SJCRH30 (cell line): Measurements from ENCODE around the gene RPL18. TPM values are rescaled to one million over a fixed set of nuclear protein-coding genes. Genes with fewer than 3 reads are reported as not detected.
"Not testable (repeated sequence)": the region's sequence is repeated elsewhere in the genome, so short reads cannot be mapped to it uniquely, and the experiment has no call there.

Experiments used
- DNase-seq, 2 experiments: peaks; one replicate each; pipeline ENCODE4 v3.0.0-alpha.2; 2015 to 2020
- H3K27ac ChIP-seq: fragments of 250-450 bp; sonication (Bioruptor Pico); 2 replicates; pipeline ENCODE4 v1.5.1; 2020; ENCODE audit warnings: mild to moderate bottlenecking, moderate library complexity
- H3K27me3 ChIP-seq: fragments of 250-450 bp; sonication (Bioruptor Pico); 2 replicates; pipeline ENCODE4 v1.5.1; 2020; ENCODE audit warnings: mild to moderate bottlenecking, moderate library complexity
- H3K36me3 ChIP-seq: fragments of 250-450 bp; sonication (Bioruptor Pico); 2 replicates; pipeline ENCODE4 v1.5.1; 2020; ENCODE audit warnings: mild to moderate bottlenecking, moderate library complexity
- H3K4me1 ChIP-seq: fragments of 250-450 bp; sonication (Bioruptor Pico); 2 replicates; pipeline ENCODE4 v1.5.1; 2020; ENCODE audit warnings: mild to moderate bottlenecking, moderate library complexity
- H3K4me3 ChIP-seq: fragments of 250-450 bp; sonication (Bioruptor Pico); 2 replicates; pipeline ENCODE4 v1.5.1; 2020; ENCODE audit warnings: mild to moderate bottlenecking, moderate library complexity
- H3K9me3 ChIP-seq: fragments of 250-450 bp; sonication (Bioruptor Pico); replicated peaks from 2 replicates; pipeline ENCODE4 v1.5.1; 2020; ENCODE audit warnings: mild to moderate bottlenecking, moderate library complexity
- total RNA-seq: library from RNA; depleted of rRNA; stranded (reverse); fragments of >200 nt; shearing (Covaris generic); gene quantifications from 2 replicates; pipeline ENCODE4 v1.2.3, GENCODE V29; 2014

Gene RPL18
- total RNA-seq, 1 experiment from 2014 or later, result 1,609 TPM

- H3K27me3 ChIP-seq, result peaks cover 8% of the 10 kb centered on the region; the same call in 1 of the 2 replicates
- no peaks in the 10 kb centered on the region for H3K4me1 ChIP-seq
- H3K9me3 ChIP-seq, result no peaks in the 10 kb centered on the region
- no peaks in the 10 kb centered on the region for H3K36me3 ChIP-seq
- H3K27ac ChIP-seq, result no peak overlapping the region
- DNase-seq, result no peak
- H3K4me3 ChIP-seq, result no peak overlapping the region
These were observed 18.1 kb downstream of the RPL18 start for GRCh38 chr19:48600679-48601417.

GRCh38 chr19:48598996-48599700 lies 19.8 kb downstream of the RPL18 start:
- H3K4me1 ChIP-seq, result no peaks in the 10 kb centered on the region
- H3K27me3 ChIP-seq, result peaks cover 8% of the 10 kb centered on the region; the same call in 1 of the 2 replicates
- H3K36me3 ChIP-seq, result no peaks in the 10 kb centered on the region
- DNase-seq, result no peak
- H3K4me3 ChIP-seq, result no peak overlapping the region
- H3K9me3 ChIP-seq, result no peaks in the 10 kb centered on the region
- H3K27ac ChIP-seq, result no peak overlapping the region

GRCh38 chr19:48596679-48597465 lies 22.1 kb downstream of the RPL18 start:
- H3K4me3 ChIP-seq, result no peak overlapping the region
- no peaks in the 10 kb centered on the region for H3K36me3 ChIP-seq
- no peaks in the 10 kb centered on the region for H3K4me1 ChIP-seq
- H3K27ac ChIP-seq, result no peak overlapping the region
- no peak for DNase-seq
- H3K9me3 ChIP-seq, result no peaks in the 10 kb centered on the region
- H3K27me3 ChIP-seq, result peaks cover 8% of the 10 kb centered on the region; the same call in 1 of the 2 replicates

GRCh38 chr19:48596237-48596636 lies 22.7 kb downstream of the RPL18 start:
- H3K36me3 ChIP-seq, result no peaks in the 10 kb centered on the region

GRCh38 chr19:48595833-48596232 lies 23.1 kb downstream of the RPL18 start:
- Histone ChIP-seq H3K4me3 (no peak overlapping the region), H3K4me1 (no peaks in the 10 kb centered on the region), H3K36me3 (no peaks in the 10 kb centered on the region), H3K27me3 (peaks cover 8% of the 10 kb centered on the region; the same call in 1 of the 2 replicates), H3K27ac (no peak overlapping the region), H3K9me3 (no peaks in the 10 kb centered on the region)
- no peak for DNase-seq

More at GRCh38 chr19:48596237-48596636, 22.7 kb downstream of the RPL18 start:
- H3K27ac ChIP-seq, result no peak overlapping the region
- no peak for DNase-seq
- no peaks in the 10 kb centered on the region for H3K4me1 ChIP-seq
- H3K9me3 ChIP-seq, result no peaks in the 10 kb centered on the region
- peaks cover 8% of the 10 kb centered on the region; the same call in 1 of the 2 replicates for H3K27me3 ChIP-seq
- no peak overlapping the region for H3K4me3 ChIP-seq

- H3K9me3 ChIP-seq, result no peaks in the 10 kb centered on the region
- DNase-seq, result no peak
- no peak overlapping the region for H3K27ac ChIP-seq
- no peaks in the 10 kb centered on the region for H3K4me1 ChIP-seq
- peaks cover 8% of the 10 kb centered on the region; the same call in 1 of the 2 replicates for H3K27me3 ChIP-seq
- no peak overlapping the region for H3K4me3 ChIP-seq
- H3K36me3 ChIP-seq, result no peaks in the 10 kb centered on the region
These were observed 23.8 kb downstream of the RPL18 start for GRCh38 chr19:48595171-48595570.

GRCh38 chr19:48591021-48591420 lies 28.0 kb downstream of the RPL18 start:
- peaks cover 4% of the 10 kb centered on the region; the same call in 1 of the 2 replicates for H3K27me3 ChIP-seq
- DNase-seq, result no peak
- H3K36me3 ChIP-seq, result no peaks in the 10 kb centered on the region
- no peak overlapping the region for H3K4me3 ChIP-seq
- H3K9me3 ChIP-seq, result no peaks in the 10 kb centered on the region
- no peaks in the 10 kb centered on the region; the same call in 1 of the 2 replicates for H3K4me1 ChIP-seq
- no peak overlapping the region for H3K27ac ChIP-seq

GRCh38 chr19:48588670-48589401 lies 30.1 kb downstream of the RPL18 start:
- Histone ChIP-seq H3K4me1 (no peaks in the 10 kb centered on the region; the same call in 1 of the 2 replicates), H3K4me3 (peak overlapping the region; percentile 42), H3K27ac (no peak overlapping the region), H3K36me3 (no peaks in the 10 kb centered on the region), H3K27me3 (peaks cover 4% of the 10 kb centered on the region; the same call in 1 of the 2 replicates), H3K9me3 (no peaks in the 10 kb centered on the region)
- peak; percentile 85 to 89 for DNase-seq

GRCh38 chr19:48587387-48587786 lies 31.6 kb downstream of the RPL18 start:
- no peak for DNase-seq
- H3K27ac ChIP-seq, result no peak overlapping the region
- H3K9me3 ChIP-seq, result no peaks in the 10 kb centered on the region
- H3K4me3 ChIP-seq, result no peak overlapping the region
- no peaks in the 10 kb centered on the region for H3K36me3 ChIP-seq
- peaks cover 4% of the 10 kb centered on the region; the same call in 1 of the 2 replicates for H3K27me3 ChIP-seq
- H3K4me1 ChIP-seq, result no peaks in the 10 kb centered on the region; the same call in 1 of the 2 replicates

- Histone ChIP-seq H3K4me1 (no peaks in the 10 kb centered on the region), H3K36me3 (no peaks in the 10 kb centered on the region), H3K9me3 (no peaks in the 10 kb centered on the region), H3K27ac (no peak overlapping the region), H3K27me3 (no peaks in the 10 kb centered on the region), H3K4me3 (no peak overlapping the region)
- no peak for DNase-seq
These were observed 36.8 kb downstream of the RPL18 start for GRCh38 chr19:48582168-48582567.

- no peaks in the 10 kb centered on the region for H3K27me3 ChIP-seq
- no peaks in the 10 kb centered on the region for H3K9me3 ChIP-seq
- no peaks in the 10 kb centered on the region for H3K36me3 ChIP-seq
- H3K4me3 ChIP-seq, result no peak overlapping the region
- H3K27ac ChIP-seq, result no peak overlapping the region
- peaks cover 4% of the 10 kb centered on the region; the same call in 1 of the 2 replicates for H3K4me1 ChIP-seq
- no peak for DNase-seq
These were observed 40.1 kb downstream of the RPL18 start for GRCh38 chr19:48578891-48579290.

- H3K4me1 ChIP-seq, H3K36me3 ChIP-seq, H3K9me3 ChIP-seq, DNase-seq, H3K4me3 ChIP-seq, H3K27me3 ChIP-seq, H3K27ac ChIP-seq: not testable (repeated sequence)
These were observed 41.1 kb downstream of the RPL18 start for GRCh38 chr19:48577908-48578307.

- Histone ChIP-seq H3K27me3 (no peaks in the 10 kb centered on the region), H3K9me3 (no peaks in the 10 kb centered on the region), H3K27ac (no peak overlapping the region), H3K4me3 (no peak overlapping the region), H3K36me3 (no peaks in the 10 kb centered on the region), H3K4me1 (peaks cover 4% of the 10 kb centered on the region; the same call in 1 of the 2 replicates)
- no peak for DNase-seq
These were observed 42.9 kb downstream of the RPL18 start for GRCh38 chr19:48575931-48576622.

- H3K9me3 ChIP-seq, result no peaks in the 10 kb centered on the region
- no peak for DNase-seq
- H3K27ac ChIP-seq, result no peak overlapping the region
- H3K4me1 ChIP-seq, result peaks cover 17% of the 10 kb centered on the region
- H3K27me3 ChIP-seq, result no peaks in the 10 kb centered on the region
- H3K4me3 ChIP-seq, result no peak overlapping the region
- H3K36me3 ChIP-seq, result no peaks in the 10 kb centered on the region
These were observed 45.8 kb downstream of the RPL18 start for GRCh38 chr19:48573163-48573505.
